Measurements from ENCODE around the gene SIK3. TPM values are rescaled to one million over a fixed set of nuclear protein-coding genes. Genes with fewer than 3 reads are reported as not detected.

The SIK3 gene
- total RNA-seq, 1 experiment from 2014 or later = 31.4 TPM

GRCh38 chr11:116842117-116842516 lies 256.1 kb downstream of the SIK3 start:
- Histone ChIP-seq H3K23ac (ENCODE audit: insufficient read length, low read depth, low read length) (no peak overlapping the region), H3K27me3 (ENCODE audit: insufficient read depth, low read length) (no peaks in the 10 kb centered on the region), H3K4me1 (ENCODE audit: insufficient read depth, low read length) (no peaks in the 10 kb centered on the region), H3K9ac (ENCODE audit: extremely low read depth, insufficient read length, low read length) (no peak overlapping the region), H4K20me1 (ENCODE audit: control insufficient read depth, insufficient read depth, insufficient read length) (no peaks in the 10 kb centered on the region), H4K5ac (ENCODE audit: insufficient read length, low read depth, low read length) (no peak overlapping the region), H2BK20ac (ENCODE audit: low read depth, low read length, poor library complexity, severe bottlenecking) (no peak overlapping the region), H2AFZ (ENCODE audit: low read length) (no peak overlapping the region), H3K27ac (ENCODE audit: insufficient read length, low read depth, low read length) (no peak overlapping the region), H4K8ac (replicated peaks; ENCODE audit: insufficient read length, low read depth, low read length) (no peak overlapping the region), H3K23me2 (ENCODE audit: insufficient read length, low read depth, low read length, poor library complexity, severe bottlenecking) (no peaks in the 10 kb centered on the region), H2AK5ac (ENCODE audit: insufficient read length, low read length) (no peak overlapping the region), H3K9me3 (ENCODE audit: control insufficient read depth, low read depth, low read length) (no peaks in the 10 kb centered on the region), H3K56ac (ENCODE audit: insufficient read length, low read depth, low read length) (no peak overlapping the region), H2BK15ac (ENCODE audit: low read depth, low read length) (no peak overlapping the region), H3K14ac (ENCODE audit: insufficient read depth, low read length) (no peak overlapping the region), H2BK120ac (ENCODE audit: low read depth, low read length, poor library complexity, severe bottlenecking) (no peak overlapping the region), H3K18ac (ENCODE audit: insufficient read length, low read depth, low read length) (no peak overlapping the region), H4K91ac (ENCODE audit: insufficient read length, low read depth, low read length) (no peak overlapping the region), H3T11ph (ENCODE audit: low read length) (no peak overlapping the region), H3K4ac (ENCODE audit: low read depth, low read length) (no peak overlapping the region), H3K79me2 (ENCODE audit: insufficient read depth, low read length) (no peaks in the 10 kb centered on the region), H2BK5ac (ENCODE audit: insufficient read length, low read length) (no peak overlapping the region), H2BK12ac (ENCODE audit: insufficient read length, low read depth, low read length) (no peak overlapping the region), H3K4me2 (ENCODE audit: insufficient read depth, insufficient read length, low read length) (no peak overlapping the region), H3K79me1 (ENCODE audit: insufficient read depth, low read depth, low read length, poor library complexity, severe bottlenecking) (no peaks in the 10 kb centered on the region)
- H3K27ac Mint-ChIP-seq = peak overlapping the region in 1 of 3 experiments; percentile 9; a peak in 1 of 7 replicates
- WGBS (ENCODE audit: extremely low coverage, insufficient read length, low lambda C conversion rate) = no CpG with 5 or more reads among the region's 4 CpGs
- no peak for DNase-seq
- no peaks in the 10 kb centered on the region for H3K27me3 Mint-ChIP-seq (ENCODE audit: low read depth)
- no peak for TF ChIP-seq CTCF (conservative IDR thresholded peaks at IDR 0.05)
- no peak overlapping the region; a peak in 1 of 5 replicates for H3K4me3 Mint-ChIP-seq
- H3K4me1 Mint-ChIP-seq = peaks cover 28 to 30% of the 10 kb centered on the region in 2 experiments
- H3K36me3 Mint-ChIP-seq (ENCODE audit: insufficient read depth in 1 of 3, low read depth in 3 of 3) = peaks cover 8 to 37% (median 36%) of the 10 kb centered on the region in 3 experiments; a peak in 5 of 7 replicates
- H3K9me3 Mint-ChIP-seq = no peaks in the 10 kb centered on the region
